ELR (cell line): ENCODE data around the gene ZNF385B.
"Not testable (repeated sequence)": the region's sequence is repeated elsewhere in the genome, so short reads cannot be mapped to it uniquely, and the experiment has no call there.

Experiments used
- DNase-seq: peaks from one replicate; pipeline ENCODE4 v3.0.0-alpha.2; 2015; ENCODE audit warnings: low read depth

The ZNF385B gene

GRCh38 chr2:179488563-179488962 is 372.8 kb downstream of the ZNF385B start:
- no peak for DNase-seq

GRCh38 chr2:179487010-179487731 is 374.2 kb downstream of the ZNF385B start:
- DNase-seq = no peak

GRCh38 chr2:179483131-179483530 is 378.3 kb downstream of the ZNF385B start:
- DNase-seq = no peak

GRCh38 chr2:179479947-179480346 is 381.5 kb downstream of the ZNF385B start:
- DNase-seq = no peak

GRCh38 chr2:179478771-179479170 is 382.6 kb downstream of the ZNF385B start:
- DNase-seq = no peak

GRCh38 chr2:179470992-179471391 is 390.4 kb downstream of the ZNF385B start:
- DNase-seq = no peak

- no peak for DNase-seq
Measured at GRCh38 chr2:179470089-179470488, 391.3 kb downstream of the ZNF385B start.

- DNase-seq = no peak
Measured at GRCh38 chr2:179467960-179468359, 393.5 kb downstream of the ZNF385B start.

GRCh38 chr2:179467111-179467510 is 394.3 kb downstream of the ZNF385B start:
- DNase-seq = peak; percentile 85

- DNase-seq = no peak
Measured at GRCh38 chr2:179461420-179461819, 400.0 kb downstream of the ZNF385B start.

GRCh38 chr2:179460181-179460929 is 401.1 kb downstream of the ZNF385B start:
- DNase-seq = peak; percentile 94

- DNase-seq = not testable (repeated sequence)
Measured at GRCh38 chr2:179458113-179458512, 403.3 kb downstream of the ZNF385B start.

GRCh38 chr2:179455824-179456223 is 405.6 kb downstream of the ZNF385B start:
- DNase-seq = peak; percentile 29

GRCh38 chr2:179455172-179455524 is 406.3 kb downstream of the ZNF385B start:
- peak; percentile 43 for DNase-seq

- DNase-seq = peak; percentile 93
Measured at GRCh38 chr2:179454443-179455171, 406.8 kb downstream of the ZNF385B start.

- no peak for DNase-seq
Measured at GRCh38 chr2:179449010-179449409, 412.4 kb downstream of the ZNF385B start.

- peak; percentile 30 for DNase-seq
Measured at GRCh38 chr2:179447839-179448447, 413.5 kb downstream of the ZNF385B start.

GRCh38 chr2:179447421-179447820 is 414.0 kb downstream of the ZNF385B start:
- DNase-seq = no peak

- no peak for DNase-seq
Measured at GRCh38 chr2:179446476-179447141, 414.8 kb downstream of the ZNF385B start.

GRCh38 chr2:179444056-179444455 is 417.4 kb downstream of the ZNF385B start:
- no peak for DNase-seq

- DNase-seq = no peak
Measured at GRCh38 chr2:179443180-179443579, 418.2 kb downstream of the ZNF385B start.

GRCh38 chr2:179442206-179442605 is 419.2 kb downstream of the ZNF385B start:
- DNase-seq = no peak
